Epithelial cell of umbilical artery (primary cell): Measurements from ENCODE around the gene SAGE1. TPM values are rescaled to one million over a fixed set of nuclear protein-coding genes. Genes with fewer than 3 reads are reported as not detected.

Experiments used
- total RNA-seq: library from RNA; depleted of rRNA; stranded (reverse); fragments of >200 nt; gene quantifications from 2 replicates; pipeline ENCODE4 v1.2.3, GENCODE V29; 2014

SAGE1 gene, protein sequence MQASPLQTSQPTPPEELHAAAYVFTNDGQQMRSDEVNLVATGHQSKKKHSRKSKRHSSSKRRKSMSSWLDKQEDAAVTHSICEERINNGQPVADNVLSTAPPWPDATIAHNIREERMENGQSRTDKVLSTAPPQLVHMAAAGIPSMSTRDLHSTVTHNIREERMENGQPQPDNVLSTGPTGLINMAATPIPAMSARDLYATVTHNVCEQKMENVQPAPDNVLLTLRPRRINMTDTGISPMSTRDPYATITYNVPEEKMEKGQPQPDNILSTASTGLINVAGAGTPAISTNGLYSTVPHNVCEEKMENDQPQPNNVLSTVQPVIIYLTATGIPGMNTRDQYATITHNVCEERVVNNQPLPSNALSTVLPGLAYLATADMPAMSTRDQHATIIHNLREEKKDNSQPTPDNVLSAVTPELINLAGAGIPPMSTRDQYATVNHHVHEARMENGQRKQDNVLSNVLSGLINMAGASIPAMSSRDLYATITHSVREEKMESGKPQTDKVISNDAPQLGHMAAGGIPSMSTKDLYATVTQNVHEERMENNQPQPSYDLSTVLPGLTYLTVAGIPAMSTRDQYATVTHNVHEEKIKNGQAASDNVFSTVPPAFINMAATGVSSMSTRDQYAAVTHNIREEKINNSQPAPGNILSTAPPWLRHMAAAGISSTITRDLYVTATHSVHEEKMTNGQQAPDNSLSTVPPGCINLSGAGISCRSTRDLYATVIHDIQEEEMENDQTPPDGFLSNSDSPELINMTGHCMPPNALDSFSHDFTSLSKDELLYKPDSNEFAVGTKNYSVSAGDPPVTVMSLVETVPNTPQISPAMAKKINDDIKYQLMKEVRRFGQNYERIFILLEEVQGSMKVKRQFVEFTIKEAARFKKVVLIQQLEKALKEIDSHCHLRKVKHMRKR
- not detected in 2 replicates for total RNA-seq

DNA sequence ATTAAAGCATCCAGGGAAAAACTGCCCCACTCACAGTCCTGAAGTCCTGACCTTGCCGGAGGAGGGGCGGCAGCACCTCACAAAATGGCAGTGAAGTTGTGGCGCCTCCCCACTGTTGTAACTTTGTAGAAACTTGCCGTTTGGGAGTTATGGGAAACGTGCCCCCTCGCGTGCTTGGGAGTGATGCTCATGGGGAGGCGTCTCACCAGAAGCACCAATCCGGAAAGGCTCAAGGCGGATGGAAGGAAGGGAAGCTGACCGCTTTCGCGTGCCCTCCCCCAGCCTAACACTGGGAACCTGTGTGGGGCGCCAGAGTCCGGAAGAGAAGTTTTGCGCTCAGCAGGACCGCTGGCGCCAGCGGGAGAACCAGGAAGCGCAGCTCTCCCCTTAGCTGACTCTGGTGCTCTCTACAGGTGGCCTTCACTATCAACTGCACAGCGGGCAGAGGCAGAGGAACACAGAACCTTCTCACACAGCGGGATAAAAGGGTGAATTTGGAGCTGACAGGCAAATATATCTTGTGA lies at the start of gene SAGE1, which contains the start of gene CT45A10:
SAGE1 (plus strand) TSS at position 423 of the 524 bp plus-strand sequence. CDS start 2,527 bp downstream, outside the sequence.
CT45A10 (minus strand) TSS at position 151 of the 524 bp plus-strand sequence. CDS start 8,100 bp downstream, outside the sequence.

DNA sequence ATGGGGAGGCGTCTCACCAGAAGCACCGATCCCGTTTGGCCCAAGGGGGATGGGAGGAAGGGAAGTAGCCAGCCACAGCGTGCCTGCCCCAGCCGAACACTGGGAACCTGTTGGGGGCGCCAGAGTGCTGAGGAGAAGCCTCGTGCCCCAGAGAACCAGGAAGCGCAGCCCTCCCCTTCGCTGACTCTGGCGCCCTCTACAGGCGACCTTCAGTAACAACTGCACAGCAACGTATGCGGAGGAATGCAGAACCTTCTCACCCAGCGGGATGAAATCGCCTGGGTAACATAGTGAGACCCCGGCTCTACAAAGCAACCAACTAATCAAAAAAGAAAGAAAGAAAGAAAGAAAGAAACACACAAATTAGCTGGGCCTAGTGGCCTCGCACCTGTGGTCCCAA lies 39.1 kb upstream of the SAGE1 start, which contains the start of gene CT45A8:
CT45A8 (minus strand) TSS at position 101 of the 400 bp plus-strand sequence. CDS start 3,755 bp downstream, outside the sequence.

DNA sequence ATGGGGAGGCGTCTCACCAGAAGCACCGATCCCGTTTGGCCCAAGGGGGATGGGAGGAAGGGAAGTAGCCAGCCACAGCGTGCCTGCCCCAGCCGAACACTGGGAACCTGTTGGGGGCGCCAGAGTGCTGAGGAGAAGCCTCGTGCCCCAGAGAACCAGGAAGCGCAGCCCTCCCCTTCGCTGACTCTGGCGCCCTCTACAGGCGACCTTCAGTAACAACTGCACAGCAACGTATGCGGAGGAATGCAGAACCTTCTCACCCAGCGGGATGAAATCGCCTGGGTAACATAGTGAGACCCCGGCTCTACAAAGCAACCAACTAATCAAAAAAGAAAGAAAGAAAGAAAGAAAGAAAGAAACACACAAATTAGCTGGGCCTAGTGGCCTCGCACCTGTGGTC lies 21.8 kb upstream of the SAGE1 start, which contains the start of gene CT45A9:
CT45A9 (minus strand) TSS at position 101 of the 400 bp plus-strand sequence. CDS start 3,751 bp downstream, outside the sequence.

Other genes starting within 250 kb of the SAGE1 start
- not detected in 2 replicates for gene CT45A1, start 180.1 kb upstream of the SAGE1 start, total RNA-seq
- gene CT45A3, start 125.5 kb upstream of the SAGE1 start, total RNA-seq: not detected in 2 replicates
- not detected in 2 replicates for gene CT45A5, start 108.2 kb upstream of the SAGE1 start, total RNA-seq
- not detected in 2 replicates for gene CT45A6, start 90.9 kb upstream of the SAGE1 start, total RNA-seq
- gene CT45A2, start 73.7 kb upstream of the SAGE1 start, total RNA-seq: not detected in 2 replicates
- gene CT45A7, start 56.4 kb upstream of the SAGE1 start, total RNA-seq: not detected in 2 replicates
- not detected in 2 replicates for gene CT45A8, start 39.2 kb upstream of the SAGE1 start, total RNA-seq
- gene CT45A9, start 21.9 kb upstream of the SAGE1 start, total RNA-seq: not detected in 2 replicates
- gene CT45A10, start 272 bp upstream of the SAGE1 start, total RNA-seq: not detected in 2 replicates
- gene MMGT1, start 80.3 kb downstream of the SAGE1 start, total RNA-seq: 6.8 and 8.1 TPM in 2 replicates
- 14.9 and 19.5 TPM in 2 replicates for gene SLC9A6, start 91.7 kb downstream of the SAGE1 start, total RNA-seq